ENCODE results near the gene PRKG1.

DNA sequence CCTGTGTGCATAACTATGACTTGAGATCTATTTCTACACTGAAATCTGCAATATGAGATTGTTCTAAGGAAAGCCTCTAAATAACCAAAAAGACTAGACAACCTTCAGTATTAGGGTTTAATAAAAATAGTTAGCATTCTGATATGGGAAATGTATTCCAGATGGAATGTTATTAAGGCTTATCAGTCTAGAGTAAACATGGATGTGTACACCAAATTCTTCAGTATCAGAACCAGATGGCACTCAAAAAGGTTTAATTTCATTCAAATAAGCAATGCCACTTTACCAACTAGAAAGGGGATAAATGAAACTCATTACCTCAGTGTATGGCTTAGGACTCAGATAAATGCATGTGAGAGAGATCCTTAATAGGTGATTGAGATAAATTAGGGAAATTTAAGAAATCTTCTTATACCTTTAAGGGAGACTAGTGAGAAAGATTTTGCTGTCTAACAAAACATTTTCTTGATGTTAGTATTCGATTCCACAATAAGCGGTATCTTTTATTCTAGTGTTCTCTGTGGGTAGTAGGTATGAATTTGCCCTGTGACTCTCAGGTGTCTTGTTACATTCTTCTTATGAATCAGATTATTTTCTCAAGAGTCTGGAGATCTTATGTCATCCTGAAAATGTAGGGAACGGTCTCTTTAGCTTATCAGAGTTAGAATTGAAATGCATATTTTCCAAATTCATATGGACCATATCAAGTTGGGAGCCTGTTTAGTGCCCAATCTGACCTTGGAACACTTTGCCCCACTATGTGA lies 159.2 kb downstream of the PRKG1 start:
- TF ChIP-seq, protein P1, sequence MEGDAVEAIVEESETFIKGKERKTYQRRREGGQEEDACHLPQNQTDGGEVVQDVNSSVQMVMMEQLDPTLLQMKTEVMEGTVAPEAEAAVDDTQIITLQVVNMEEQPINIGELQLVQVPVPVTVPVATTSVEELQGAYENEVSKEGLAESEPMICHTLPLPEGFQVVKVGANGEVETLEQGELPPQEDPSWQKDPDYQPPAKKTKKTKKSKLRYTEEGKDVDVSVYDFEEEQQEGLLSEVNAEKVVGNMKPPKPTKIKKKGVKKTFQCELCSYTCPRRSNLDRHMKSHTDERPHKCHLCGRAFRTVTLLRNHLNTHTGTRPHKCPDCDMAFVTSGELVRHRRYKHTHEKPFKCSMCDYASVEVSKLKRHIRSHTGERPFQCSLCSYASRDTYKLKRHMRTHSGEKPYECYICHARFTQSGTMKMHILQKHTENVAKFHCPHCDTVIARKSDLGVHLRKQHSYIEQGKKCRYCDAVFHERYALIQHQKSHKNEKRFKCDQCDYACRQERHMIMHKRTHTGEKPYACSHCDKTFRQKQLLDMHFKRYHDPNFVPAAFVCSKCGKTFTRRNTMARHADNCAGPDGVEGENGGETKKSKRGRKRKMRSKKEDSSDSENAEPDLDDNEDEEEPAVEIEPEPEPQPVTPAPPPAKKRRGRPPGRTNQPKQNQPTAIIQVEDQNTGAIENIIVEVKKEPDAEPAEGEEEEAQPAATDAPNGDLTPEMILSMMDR (IDR thresholded peaks at IDR 0.05) = no peak
- no peak for TF ChIP-seq POLR2AphosphoS5 (IDR thresholded peaks at IDR 0.05)
- TF ChIP-seq EP300 (IDR thresholded peaks at IDR 0.05) = no peak
- no peak for TF ChIP-seq POLR2A (IDR thresholded peaks at IDR 0.05; ENCODE audit: low read depth)

All from esophagus muscularis mucosa (tissue), 4 donors.